ENCODE measurements around the gene NOS1. TPM values are rescaled to one million over a fixed set of nuclear protein-coding genes. Genes with fewer than 3 reads are reported as not detected.
A peak's percentile ranks its signal among the peaks of the same experiment; 100 is the strongest.

NOS1 gene
- total RNA-seq (2022) (not detected in 2 replicates), Bru-seq, nascent RNA (not detected), BruChase-seq, experiment 1, labeled RNA remaining after a 6-hour chase (percentile 1 among the genes with signal in this experiment), BruChase-seq, experiment 2, labeled RNA remaining after a 2-hour chase (percentile 0 among the genes with signal in this experiment)
- long read RNA-seq = 0 reads

DNA sequence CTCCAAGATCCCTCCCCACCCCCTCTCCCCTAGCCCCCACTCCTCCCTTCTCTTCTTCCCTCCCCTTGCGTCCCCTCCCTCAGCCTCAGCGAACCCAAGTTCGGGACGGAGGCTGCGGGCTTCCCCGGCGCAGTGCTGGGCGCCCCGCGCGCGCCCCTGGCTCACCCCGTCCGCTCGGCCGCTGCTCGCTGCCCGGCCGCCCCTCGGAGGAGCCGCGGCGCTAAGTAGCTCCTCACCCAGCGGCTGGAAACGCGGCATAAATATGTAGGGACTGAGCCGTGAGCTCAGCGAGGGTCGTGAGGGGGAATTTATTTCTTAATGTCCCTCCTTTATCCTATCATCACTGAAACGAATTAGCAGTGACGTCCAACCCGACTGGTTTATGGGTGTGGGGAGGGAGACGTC, at the start of gene NOS1:
TSS of gene NOS1 (minus strand) at position 280 of the 405 bp plus-strand sequence. CDS start 30,557 bp downstream, outside the sequence.
- intact Hi-C loops (cut with micrococcal nuclease) = no loop called here
- no peak within 1 kb of the TSS for H3K27ac Mint-ChIP-seq (ENCODE audit: low read depth, unreplicated experiment)
- H3K9me3 Mint-ChIP-seq (ENCODE audit: unreplicated experiment) = no peaks in the 10 kb centered on the region
- H3K4me1 Mint-ChIP-seq (ENCODE audit: insufficient read depth, unreplicated experiment) = peaks cover 7% of the 10 kb centered on the region
- POLR2A ChIA-PET = no interaction called here
- TF ChIP-seq, protein P1, sequence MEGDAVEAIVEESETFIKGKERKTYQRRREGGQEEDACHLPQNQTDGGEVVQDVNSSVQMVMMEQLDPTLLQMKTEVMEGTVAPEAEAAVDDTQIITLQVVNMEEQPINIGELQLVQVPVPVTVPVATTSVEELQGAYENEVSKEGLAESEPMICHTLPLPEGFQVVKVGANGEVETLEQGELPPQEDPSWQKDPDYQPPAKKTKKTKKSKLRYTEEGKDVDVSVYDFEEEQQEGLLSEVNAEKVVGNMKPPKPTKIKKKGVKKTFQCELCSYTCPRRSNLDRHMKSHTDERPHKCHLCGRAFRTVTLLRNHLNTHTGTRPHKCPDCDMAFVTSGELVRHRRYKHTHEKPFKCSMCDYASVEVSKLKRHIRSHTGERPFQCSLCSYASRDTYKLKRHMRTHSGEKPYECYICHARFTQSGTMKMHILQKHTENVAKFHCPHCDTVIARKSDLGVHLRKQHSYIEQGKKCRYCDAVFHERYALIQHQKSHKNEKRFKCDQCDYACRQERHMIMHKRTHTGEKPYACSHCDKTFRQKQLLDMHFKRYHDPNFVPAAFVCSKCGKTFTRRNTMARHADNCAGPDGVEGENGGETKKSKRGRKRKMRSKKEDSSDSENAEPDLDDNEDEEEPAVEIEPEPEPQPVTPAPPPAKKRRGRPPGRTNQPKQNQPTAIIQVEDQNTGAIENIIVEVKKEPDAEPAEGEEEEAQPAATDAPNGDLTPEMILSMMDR (IDR thresholded peaks at IDR 0.05; ENCODE audit: unreplicated experiment) = no peak
- no TSS peak for BruUV-seq (replicated peaks)
- no peak within 1 kb of the TSS for H3K4me3 Mint-ChIP-seq (ENCODE audit: unreplicated experiment)
- DNase-seq (ENCODE audit: unreplicated experiment) = no peak
- no peaks in the 10 kb centered on the region for H3K36me3 Mint-ChIP-seq (ENCODE audit: insufficient read depth, unreplicated experiment)
- CTCF ChIA-PET = interaction anchor here (0.6 to 3.5 kb wide), 3 partner anchors 220 to 545 kb away, joined by 3 to 12 read pairs (median 3); no protein-coding TSS in a partner anchor
- peaks cover 38% of the 10 kb centered on the region for H3K27me3 Mint-ChIP-seq (ENCODE audit: insufficient read depth, unreplicated experiment)

DNA sequence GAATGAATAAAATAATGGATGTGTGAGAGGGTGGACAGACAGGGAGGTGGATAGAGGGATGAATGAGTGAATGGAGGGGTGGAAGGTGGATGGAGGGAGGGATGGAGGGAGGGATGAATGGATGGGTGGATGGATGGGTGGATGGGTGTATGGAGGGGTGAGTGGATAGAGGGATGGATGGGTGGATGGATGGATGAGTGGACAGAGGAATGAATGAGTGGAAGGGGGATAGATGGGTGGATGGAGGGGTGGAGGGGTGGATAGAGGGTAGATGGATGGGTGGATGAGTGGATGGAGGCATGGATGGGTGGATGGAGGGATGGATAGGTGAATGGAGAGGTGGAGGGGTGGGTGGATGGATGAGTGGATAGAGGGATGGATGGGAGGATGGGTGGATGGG, 47.9 kb upstream of the NOS1 start:
- no peaks in the 10 kb centered on the region for H3K4me1 Mint-ChIP-seq (ENCODE audit: insufficient read depth, unreplicated experiment)
- H3K27ac Mint-ChIP-seq (ENCODE audit: low read depth, unreplicated experiment) = no peak overlapping the region
- ChIA-PET POLR2A (no interaction called here), CTCF (interaction anchor here (0.5 kb wide), 1 partner anchor 417 kb away, joined by 4 read pairs; no protein-coding TSS in a partner anchor)
- H3K4me3 Mint-ChIP-seq (ENCODE audit: unreplicated experiment) = no peak overlapping the region
- no TSS peak for BruUV-seq (replicated peaks)
- no peak for DNase-seq (ENCODE audit: unreplicated experiment)
- H3K9me3 Mint-ChIP-seq (ENCODE audit: unreplicated experiment) = peaks cover 17% of the 10 kb centered on the region
- intact Hi-C loops (cut with micrococcal nuclease) = no loop called here
- no peaks in the 10 kb centered on the region for H3K27me3 Mint-ChIP-seq (ENCODE audit: insufficient read depth, unreplicated experiment)
- no peaks in the 10 kb centered on the region for H3K36me3 Mint-ChIP-seq (ENCODE audit: insufficient read depth, unreplicated experiment)
- TF ChIP-seq, protein P1 (IDR thresholded peaks at IDR 0.05; ENCODE audit: unreplicated experiment) = no peak

DNA sequence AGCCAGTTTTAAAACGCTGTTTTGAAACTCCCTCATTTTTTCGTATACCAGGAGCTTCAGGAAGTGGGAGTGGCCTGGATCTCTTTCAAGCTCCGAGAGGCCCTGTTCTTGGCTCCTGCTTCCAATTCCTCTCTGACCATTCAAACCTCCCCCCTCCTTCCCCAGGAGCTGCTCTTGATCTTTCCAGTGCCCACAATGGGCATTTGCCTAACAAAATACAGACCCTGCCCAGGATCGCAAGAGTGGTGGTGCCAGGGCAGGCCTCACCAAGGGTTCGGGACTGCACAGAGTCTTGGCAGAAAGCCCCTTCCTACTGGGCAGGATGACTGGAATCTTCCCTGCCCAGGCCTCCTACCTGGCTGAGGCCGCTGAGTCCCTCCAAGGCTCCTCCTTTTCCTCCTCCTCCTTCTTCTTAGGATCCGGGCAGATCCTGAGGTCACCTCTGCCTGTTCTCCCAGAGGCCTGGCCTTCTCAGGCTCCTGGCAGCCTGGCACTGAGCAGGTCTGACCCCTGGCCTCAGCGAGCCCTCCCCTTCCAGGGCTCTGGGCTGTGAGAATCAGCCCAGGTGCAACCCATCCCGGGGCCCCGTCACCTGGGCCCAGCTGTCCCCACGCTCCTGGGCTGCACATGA, 46.9 kb upstream of the NOS1 start:
- CTCF ChIA-PET = interaction anchor here (0.6 to 1.0 kb wide), 4 partner anchors 9 to 396 kb away, joined by 3 to 5 read pairs (median 4); no protein-coding TSS in a partner anchor
- Mint-ChIP-seq H3K27ac (ENCODE audit: low read depth, unreplicated experiment) (no peak overlapping the region), H3K9me3 (ENCODE audit: unreplicated experiment) (peaks cover 10% of the 10 kb centered on the region), H3K36me3 (ENCODE audit: insufficient read depth, unreplicated experiment) (no peaks in the 10 kb centered on the region), H3K27me3 (ENCODE audit: insufficient read depth, unreplicated experiment) (no peaks in the 10 kb centered on the region), H3K4me1 (ENCODE audit: insufficient read depth, unreplicated experiment) (no peaks in the 10 kb centered on the region), H3K4me3 (ENCODE audit: unreplicated experiment) (no peak overlapping the region)
- DNase-seq (ENCODE audit: unreplicated experiment) = peak; percentile 84
- POLR2A ChIA-PET = interaction anchor here (0.7 to 1.0 kb wide), 2 partner anchors 11 to 72 kb away, joined by 3 to 7 read pairs; no protein-coding TSS in a partner anchor
- intact Hi-C loops (cut with micrococcal nuclease) = no loop called here
- BruUV-seq (replicated peaks) = no TSS peak
- TF ChIP-seq, protein P1 (IDR thresholded peaks at IDR 0.05; ENCODE audit: unreplicated experiment) = no peak

DNA sequence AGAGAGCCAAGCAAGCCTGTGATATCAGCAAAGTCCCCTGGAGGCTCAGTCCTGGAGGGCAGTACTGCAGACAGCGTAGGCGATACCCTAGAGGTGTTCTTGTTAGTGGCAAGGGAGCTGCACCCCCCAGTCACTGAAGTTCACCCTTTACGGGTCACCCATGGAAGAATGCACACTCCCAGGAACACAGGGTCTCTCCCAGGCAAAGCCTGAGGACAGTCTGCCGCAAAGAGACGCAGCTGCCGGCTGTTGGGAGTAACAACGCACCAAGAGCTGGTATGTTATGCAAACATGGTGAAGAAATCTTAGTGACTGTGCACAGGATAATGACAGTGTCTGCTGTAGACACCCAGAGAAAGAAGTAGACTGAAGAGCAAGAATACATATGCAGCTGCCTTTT, 43.5 kb upstream of the NOS1 start:
- H3K4me3 Mint-ChIP-seq (ENCODE audit: unreplicated experiment) = no peak overlapping the region
- TF ChIP-seq, protein P1 (IDR thresholded peaks at IDR 0.05; ENCODE audit: unreplicated experiment) = no peak
- DNase-seq (ENCODE audit: unreplicated experiment) = no peak
- H3K36me3 Mint-ChIP-seq (ENCODE audit: insufficient read depth, unreplicated experiment) = no peaks in the 10 kb centered on the region
- no peak overlapping the region for H3K27ac Mint-ChIP-seq (ENCODE audit: low read depth, unreplicated experiment)
- no peaks in the 10 kb centered on the region for H3K4me1 Mint-ChIP-seq (ENCODE audit: insufficient read depth, unreplicated experiment)
- intact Hi-C loops (cut with micrococcal nuclease) = no loop called here
- H3K27me3 Mint-ChIP-seq (ENCODE audit: insufficient read depth, unreplicated experiment) = no peaks in the 10 kb centered on the region
- ChIA-PET POLR2A (interaction anchor here (1.2 kb wide), 1 partner anchor 11 kb away, joined by 3 read pairs; no protein-coding TSS in a partner anchor), CTCF (interaction anchor here (0.6 to 1.6 kb wide), 2 partner anchors 12 to 433 kb away, joined by 4 read pairs; no protein-coding TSS in a partner anchor)
- H3K9me3 Mint-ChIP-seq (ENCODE audit: unreplicated experiment) = peaks cover 5% of the 10 kb centered on the region
- BruUV-seq (replicated peaks) = no TSS peak
